Endothelial cell of umbilical vein (primary cell): ENCODE results near the gene GPN3. TPM values are rescaled to one million over a fixed set of nuclear protein-coding genes. Genes with fewer than 3 reads are reported as not detected.

Source experiments
- BruUV-seq: library from RNA; stranded (reverse); fragments of 400-500 nt; replicated peaks from 2 replicates; lab custom pipeline; 2021; lab: Mats Ljungman, UMichigan
- CTCF ChIA-PET: fragments of 300-600, 350-600 bp; sonication (Branson Sonifier 250); formaldehyde crosslinking; loops from one replicate; lab custom pipeline; 2021; ENCODE audit warnings: antibody characterized with exemption, inconsistent platforms; lab: Charles Lee
- POLR2A ChIA-PET: fragments of 300-600, 350-600 bp; sonication (Branson Sonifier 250); formaldehyde crosslinking; loops from one replicate; lab custom pipeline; 2021; ENCODE audit warnings: antibody characterized with exemption, inconsistent platforms; lab: Charles Lee
- DNase-seq: peaks from one replicate; pipeline ENCODE4 v3.0.0-alpha.2; 2011; ENCODE audit warnings: low read depth, low spot score
- FAIRE-seq: peaks from 2 replicates; lab custom pipeline; 2011; peaks lifted over from hg19 to GRCh38; lab: Jason Lieb, UNC
- H2AFZ ChIP-seq: 2 replicates; pipeline ENCODE4 v1.6.0; 2012; ENCODE audit warnings: low read depth, low read length, control low read depth, inconsistent platforms
- H3K27ac ChIP-seq: 2 replicates; pipeline ENCODE4 v1.5.1; 2011; ENCODE audit warnings: low read depth, mild to moderate bottlenecking, control low read depth, low read length, moderate library complexity; ENCODE audit not compliant: insufficient read depth
- H3K27me3 ChIP-seq, 2 experiments: 2 replicates each; pipeline versions ENCODE4 v1.6.0 to v1.6.1; 2011; ENCODE audit warnings: low read length in 2 of 2, mixed read lengths in 1 of 2; ENCODE audit not compliant: control insufficient read depth in 2 of 2, insufficient read depth in 2 of 2
- H3K36me3 ChIP-seq, 2 experiments: 2 replicates in 1 of 2; 3 replicates in 1 of 2; pipeline ENCODE4 v1.5.1; 2011; ENCODE audit warnings: low read length in 2 of 2, mild to moderate bottlenecking in 1 of 2, moderate library complexity in 1 of 2; ENCODE audit not compliant: control insufficient read depth in 2 of 2, insufficient read depth in 2 of 2; ENCODE audit errors: extremely low read depth in 1 of 2
- H3K4me1 ChIP-seq: 3 replicates; pipeline ENCODE4 v1.5.1; 2011; ENCODE audit warnings: mild to moderate bottlenecking, low read length; ENCODE audit not compliant: control insufficient read depth, insufficient read depth; ENCODE audit errors: extremely low read depth
- H3K4me2 ChIP-seq: 2 replicates; pipeline ENCODE4 v1.6.1; 2011; ENCODE audit warnings: low read length, control low read depth, mixed read lengths; ENCODE audit not compliant: insufficient read depth
- H3K4me3 ChIP-seq, 3 experiments: fragments of 200-600 bp in 1 of 3; sonication (generic), shearing (Covaris generic) in 1 of 3; replicated peaks in 1 of 3; 2 replicates each; pipeline ENCODE4 v1.5.1; 2011 to 2016; ENCODE audit warnings: control low read depth in 3 of 3, low read length in 3 of 3, mild to moderate bottlenecking in 2 of 3, inconsistent platforms in 1 of 3, low read depth in 1 of 3, moderate library complexity in 1 of 3; ENCODE audit not compliant: insufficient read depth in 1 of 3
- H3K79me2 ChIP-seq: 2 replicates; pipeline ENCODE4 v1.6.0; 2012; ENCODE audit warnings: low read length, inconsistent platforms; ENCODE audit not compliant: control insufficient read depth, insufficient read depth
- H3K9ac ChIP-seq: replicated peaks from 2 replicates; pipeline ENCODE3; 2011; ENCODE audit warnings: low read length, control low read depth; ENCODE audit not compliant: insufficient read depth; ENCODE audit errors: extremely low read depth
- H3K9me1 ChIP-seq: replicated peaks from 3 replicates; pipeline ENCODE4 v1.6.0; 2011; ENCODE audit warnings: mild to moderate bottlenecking, low read length; ENCODE audit not compliant: control insufficient read depth, insufficient read depth; ENCODE audit errors: extremely low read depth
- H3K9me3 ChIP-seq: replicated peaks from 2 replicates; pipeline ENCODE4 v1.5.1; 2012; ENCODE audit warnings: low read length, inconsistent platforms; ENCODE audit not compliant: control insufficient read depth, insufficient read depth
- H4K20me1 ChIP-seq: replicated peaks from 2 replicates; pipeline ENCODE3; 2011; ENCODE audit warnings: mild to moderate bottlenecking, low read length; ENCODE audit not compliant: control insufficient read depth, insufficient read depth; ENCODE audit errors: extremely low read depth
- CTCF ChIP-seq, 2 donors: IDR thresholded peaks; 1 replicate in 1 of 2; 2 replicates in 1 of 2; pipeline ENCODE4 v1.5.1; 2011; ENCODE audit warnings: low read length in 2 of 2, mild to moderate bottlenecking in 2 of 2, moderate library complexity in 2 of 2, control low read depth in 1 of 2, inconsistent platforms in 1 of 2, low read depth in 1 of 2; ENCODE audit not compliant: insufficient read depth in 1 of 2; ENCODE audit errors: extremely low read depth in 1 of 2
- EZH2 ChIP-seq: IDR thresholded peaks from 2 replicates; pipeline ENCODE4 v1.6.1; 2012; ENCODE audit warnings: borderline replicate concordance, low read depth, mild to moderate bottlenecking, moderate library complexity, low read length, inconsistent platforms; ENCODE audit not compliant: severe bottlenecking
- FOS ChIP-seq: IDR thresholded peaks from 2 replicates; pipeline ENCODE4 v1.6.1; 2011; ENCODE audit warnings: mild to moderate bottlenecking, low read length, moderate library complexity, borderline replicate concordance; ENCODE audit not compliant: insufficient read depth
- GATA2 ChIP-seq: IDR thresholded peaks from 2 replicates; pipeline ENCODE4 v1.7.0; 2011; ENCODE audit warnings: low read depth, mild to moderate bottlenecking, moderate library complexity, mixed read lengths, low read length; ENCODE audit not compliant: insufficient read length, insufficient read depth
- JUN ChIP-seq: IDR thresholded peaks from 2 replicates; pipeline ENCODE4 v1.6.1; 2011; ENCODE audit warnings: borderline replicate concordance, low read depth; ENCODE audit not compliant: insufficient read length, insufficient read depth
- MYC ChIP-seq: IDR thresholded peaks from one replicate; pipeline ENCODE4 v1.6.1; 2011; ENCODE audit warnings: mild to moderate bottlenecking, low read depth, low read length
- POLR2A ChIP-seq: IDR thresholded peaks from 2 replicates; pipeline ENCODE4 v1.6.1; 2012; ENCODE audit warnings: low read depth, mild to moderate bottlenecking, control low read depth, low read length
- POLR2AphosphoS5 ChIP-seq: IDR thresholded peaks from 2 replicates; pipeline ENCODE4 v1.6.1; 2012; ENCODE audit warnings: low read depth, mild to moderate bottlenecking, control low read depth, low read length, moderate library complexity; ENCODE audit not compliant: insufficient read depth
- dilution Hi-C: fragments of 300-500 bp; cut with MboI; formaldehyde crosslinking; loops from one replicate; pipeline ENCODE4 v1.15.0; 2019; ENCODE audit warnings: low sequenced_read_pairs; ENCODE audit not compliant: extremely low pct_ligation_motif_present
- intact Hi-C: fragments of 100-400 bp; cut with micrococcal nuclease; formaldehyde crosslinking; loops from one replicate; pipeline ENCODE4 v1.10.0; 2022
- polyA plus RNA-seq, 4 experiments: library from polyadenylated mRNA; depleted of rRNA in 3 of 4; stranded (reverse) in 3 of 4; unstranded in 1 of 4; fragments of >200 nt; gene quantifications; 2 replicates each; pipeline versions ENCODE4 v1.2.1 to v1.2.3, GENCODE V29; 2011 to 2012; ENCODE audit warnings: missing spikeins in 1 of 4
- total RNA-seq: library from RNA; stranded (reverse); gene quantifications from 2 replicates; pipeline ENCODE4 v1.2.3, GENCODE V29; 2021
- TF ChIP-seq, protein P1 (sequence below): IDR thresholded peaks from 2 replicates; pipeline ENCODE4 v1.6.1; 2011; ENCODE audit not compliant: insufficient read depth, insufficient read length

GPN3 gene
- total and polyA plus RNA-seq, 2 donors (not counting 3 experiments of a cell fraction or from before 2014, with no cell fraction given) = 26.6 to 29.6 TPM

- BruUV-seq = TSS peak; percentile 38
- Histone ChIP-seq H3K4me2 (peak overlapping the region; percentile 70), H3K4me3 (peak overlapping the region; percentile 58 to 94 (median 80)), H3K9me3 (no peaks in the 10 kb centered on the region), H4K20me1 (peaks cover 2% of the 10 kb centered on the region), H3K27me3 (no peaks in the 10 kb centered on the region), H3K4me1 (peaks cover 13% of the 10 kb centered on the region), H3K27ac (peak overlapping the region; percentile 68), H3K9ac (peak overlapping the region; percentile 82), H3K9me1 (no peaks in the 10 kb centered on the region), H3K36me3 (peaks cover 0 to 5% of the 10 kb centered on the region in 2 experiments), H2AFZ (peak overlapping the region; percentile 38), H3K79me2 (peaks cover 44% of the 10 kb centered on the region)
- ChIA-PET CTCF (interaction anchor here (1.3 to 5.1 kb wide), 4 partner anchors 33 to 386 kb away, joined by 3 to 40 read pairs (median 10); partner anchors contain the start of genes FAM216A, GPN3 and TCTN1), POLR2A (no interaction called here)
- TF ChIP-seq CTCF (IDR thresholded peaks at IDR 0.05; ENCODE audit: extremely low read depth in 1 of 2, insufficient read depth in 1 of 2, low read depth in 1 of 2, low read length in 2 of 2) (no peak), MYC (no peak), EZH2 (no peak), POLR2A (no peak), JUN (no peak), GATA2 (no peak), FOS (no peak), POLR2AphosphoS5 (no peak)
- TF ChIP-seq, protein P1, sequence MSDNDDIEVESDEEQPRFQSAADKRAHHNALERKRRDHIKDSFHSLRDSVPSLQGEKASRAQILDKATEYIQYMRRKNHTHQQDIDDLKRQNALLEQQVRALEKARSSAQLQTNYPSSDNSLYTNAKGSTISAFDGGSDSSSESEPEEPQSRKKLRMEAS = no peak
- FAIRE-seq (no peak), DNase-seq (peak; percentile 51)
- intact Hi-C loops (loop anchor here (1.0 to 5.0 kb wide), 3 partner anchors 44 to 241 kb away; partner anchors contain the start of gene PPP1CC), dilution Hi-C loops (no loop called here)
Measured at GRCh38 chr12:110501399-110501751, 33.3 kb upstream of the GPN3 start.
